ENCODE data around the gene MZT2A. TPM values are rescaled to one million over a fixed set of nuclear protein-coding genes. Genes with fewer than 3 reads are reported as not detected.
"Not testable (repeated sequence)": the region's sequence is repeated elsewhere in the genome, so short reads cannot be mapped to it uniquely, and the experiment has no call there.

The MZT2A gene
- total RNA-seq, 1 donor from 2014 or later: 140 TPM

- H3K27me3 ChIP-seq; H3K27ac ChIP-seq; intact Hi-C loops (cut with DNase I); H3K9me3 ChIP-seq; H3K4me3 ChIP-seq; H3K4me1 ChIP-seq; H3K36me3 ChIP-seq: not testable (repeated sequence)
- peak; percentile 44 to 85 for DNase-seq (ENCODE audit: extremely low spot score in 2 of 2)
Observed at GRCh38 chr2:131529864-131530445, 37.8 kb upstream of the MZT2A start.

GRCh38 chr2:131528981-131529863, 37.0 kb upstream of the MZT2A start:
- H3K36me3 ChIP-seq; H3K27ac ChIP-seq; intact Hi-C loops (cut with DNase I); H3K9me3 ChIP-seq; H3K4me1 ChIP-seq; H3K27me3 ChIP-seq: not testable (repeated sequence)
- peak; percentile 72 to 82 for DNase-seq (ENCODE audit: extremely low spot score in 2 of 2)
- H3K4me3 ChIP-seq: peak overlapping the region; percentile 38 to 53

- H3K27me3 ChIP-seq; H3K36me3 ChIP-seq; H3K4me1 ChIP-seq; H3K9me3 ChIP-seq; intact Hi-C loops (cut with DNase I): not testable (repeated sequence)
- peak within 1 kb of the TSS; percentile 24 for H3K27ac ChIP-seq
- peak within 1 kb of the TSS; percentile 38 to 53 for H3K4me3 ChIP-seq
- DNase-seq (ENCODE audit: extremely low spot score in 2 of 2): peak; percentile 19 to 54
Observed at GRCh38 chr2:131527131-131528001, 35.2 kb upstream of the MZT2A start, which contains the start of gene CCDC74A. CCDC74A (plus strand) TSS chr2:131527888; CDS start chr2:131527971, 83 bp downstream.

GRCh38 chr2:131525256-131525655, 33.1 kb upstream of the MZT2A start:
- H3K36me3 ChIP-seq; H3K4me3 ChIP-seq; intact Hi-C loops (cut with DNase I); H3K27ac ChIP-seq; H3K27me3 ChIP-seq; H3K9me3 ChIP-seq; H3K4me1 ChIP-seq: not testable (repeated sequence)
- peak; percentile 37 to 56 for DNase-seq (ENCODE audit: extremely low spot score in 2 of 2)

GRCh38 chr2:131521961-131522781, 30.0 kb upstream of the MZT2A start:
- H3K4me1 ChIP-seq: no peaks in the 10 kb centered on the region
- TF ChIP-seq CTCF (IDR thresholded peaks at IDR 0.05) (no peak), POLR2A (IDR thresholded peaks at IDR 0.05) (no peak), POLR2AphosphoS5 (IDR thresholded peaks at IDR 0.05; ENCODE audit: insufficient read depth in 1 of 2, low read depth in 1 of 2) (no peak)
- H3K9me3 ChIP-seq: no peaks in the 10 kb centered on the region
- H3K4me3 ChIP-seq: no peak overlapping the region
- no peaks in the 10 kb centered on the region for H3K27me3 ChIP-seq
- no peak overlapping the region for H3K27ac ChIP-seq
- intact Hi-C loops (cut with DNase I): loop anchor here (1.0 kb wide), 1 partner anchor 28 kb away; no protein-coding TSS in a partner anchor
- no peak for DNase-seq (ENCODE audit: extremely low spot score in 2 of 2)
- H3K36me3 ChIP-seq: peaks cover 0 to 3% of the 10 kb centered on the region in 2 donors

- H3K4me1 ChIP-seq; H3K27me3 ChIP-seq; H3K4me3 ChIP-seq; H3K9me3 ChIP-seq; H3K36me3 ChIP-seq; intact Hi-C loops (cut with DNase I); DNase-seq (ENCODE audit: extremely low spot score in 2 of 2); H3K27ac ChIP-seq: not testable (repeated sequence)
Observed at GRCh38 chr2:131521524-131521923, 29.3 kb upstream of the MZT2A start.

GRCh38 chr2:131520526-131520925, 28.3 kb upstream of the MZT2A start:
- H3K9me3 ChIP-seq: no peaks in the 10 kb centered on the region
- TF ChIP-seq CTCF (IDR thresholded peaks at IDR 0.05) (no peak), POLR2A (IDR thresholded peaks at IDR 0.05) (no peak)
- no peak overlapping the region for H3K4me3 ChIP-seq
- H3K27me3 ChIP-seq: no peaks in the 10 kb centered on the region
- H3K27ac ChIP-seq: no peak overlapping the region
- intact Hi-C loops (cut with DNase I): no loop called here
- H3K36me3 ChIP-seq: peaks cover 0 to 3% of the 10 kb centered on the region in 2 donors
- H3K4me1 ChIP-seq: no peaks in the 10 kb centered on the region
- DNase-seq (ENCODE audit: extremely low spot score in 2 of 2): no peak

- DNase-seq (ENCODE audit: extremely low spot score in 2 of 2); intact Hi-C loops (cut with DNase I); H3K36me3 ChIP-seq; H3K27me3 ChIP-seq; H3K9me3 ChIP-seq; H3K27ac ChIP-seq; H3K4me1 ChIP-seq; H3K4me3 ChIP-seq: not testable (repeated sequence)
Observed at GRCh38 chr2:131519871-131520470, 27.8 kb upstream of the MZT2A start.
